Heart left ventricle (tissue), 13 donors: ENCODE measurements around the gene MAN1B1.

ENCODE experiments used
- POLR2A ChIP-seq, 2 donors: fragments of 450-650 bp; IDR thresholded peaks; one replicate each; pipeline ENCODE4 v1.6.1; 2017; ENCODE audit warnings: antibody characterized with exemption in 2 of 2, mild to moderate bottlenecking in 2 of 2, moderate library complexity in 2 of 2
- TF ChIP-seq, protein P1 (sequence below), 12 donors: fragments of 200-600 bp; sonication (generic) in 4 of 12; IDR thresholded peaks; one replicate each; pipeline versions ENCODE4 v1.5.0 to v1.8.0; 2018 to 2022; ENCODE audit warnings: antibody characterized with exemption in 12 of 12, mild to moderate bottlenecking in 5 of 12
- donor health status: ischemic (EF 13 %, LVEDD 7.1; RV severe dilation, severe dysfunction).
- donor health status: DM: no; HTN: yes; CAD: no.
- donor health status: DM: no; HTN: no; CAD: no.
- donor health status: ischemic (EF 25% LVEDD 6.9; RV normal size, moderate dysfunction).
- donor health status: ischemic (EF 25% LVEDD 5.7; RV mildly dilated, moderate dysfunction).
- donor health status: ischemic (EF 35%, LVEDD 5.7; RV mildly dilated, moderate dysfunction).
- donor health status: nonischemic (EF 11% LVEDD 7.7; RV severe dilation, severe dysfunction).
- donor health status: DM: yes; HTN: yes; CAD: no.
- donor health status: PGD.
- donor health status: ischemic (EF 29% LVEDD 5.4; RV normal size, mild dysfunction).
- donor health status: nonischemic (EF 23%, LVEDD 6.1; RV moderate dilation, normal function).

DNA sequence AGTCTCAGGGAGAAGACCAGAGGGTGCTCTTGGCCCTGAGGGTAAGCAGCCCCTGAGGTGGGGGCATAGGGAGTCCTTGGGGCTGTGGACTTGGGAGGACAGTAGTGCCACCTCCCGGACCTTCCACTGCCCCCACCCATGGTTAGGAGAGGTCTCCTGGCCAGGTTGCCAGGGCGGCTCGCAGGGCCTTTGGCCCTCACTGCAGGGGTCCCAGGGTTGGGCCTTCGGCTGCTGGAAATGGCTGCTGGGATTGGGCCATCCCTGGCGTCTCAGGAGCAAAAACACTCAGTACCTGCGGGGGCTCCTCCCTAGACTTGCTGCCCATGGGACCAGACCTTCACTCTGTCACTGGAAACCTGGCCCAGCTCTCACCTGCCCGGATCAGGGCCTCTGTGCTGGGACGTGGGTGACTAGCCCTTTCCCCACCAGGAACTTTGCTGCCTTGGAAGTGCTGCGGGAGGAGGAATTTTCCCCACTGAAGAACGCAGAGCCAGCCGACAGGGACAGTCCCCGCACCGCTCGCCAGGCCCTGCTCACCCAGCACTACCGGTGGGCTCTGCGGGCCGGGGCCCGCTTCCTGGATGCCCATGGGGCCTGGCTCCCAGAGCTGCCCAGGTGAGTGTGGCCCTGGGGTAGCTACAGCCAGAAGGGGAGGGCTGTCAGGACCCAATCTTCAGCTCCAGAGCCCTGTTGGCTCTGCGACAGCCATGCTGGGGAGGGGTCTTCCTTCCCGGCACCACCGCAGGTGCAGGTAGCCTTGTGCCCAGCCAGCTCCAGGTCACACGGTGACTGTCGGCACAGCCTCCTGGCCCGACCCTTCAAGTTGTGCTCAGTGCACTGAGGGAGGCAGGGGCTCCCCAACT, 6.3 kb upstream of the MAN1B1 start:
- TF ChIP-seq, protein P1, sequence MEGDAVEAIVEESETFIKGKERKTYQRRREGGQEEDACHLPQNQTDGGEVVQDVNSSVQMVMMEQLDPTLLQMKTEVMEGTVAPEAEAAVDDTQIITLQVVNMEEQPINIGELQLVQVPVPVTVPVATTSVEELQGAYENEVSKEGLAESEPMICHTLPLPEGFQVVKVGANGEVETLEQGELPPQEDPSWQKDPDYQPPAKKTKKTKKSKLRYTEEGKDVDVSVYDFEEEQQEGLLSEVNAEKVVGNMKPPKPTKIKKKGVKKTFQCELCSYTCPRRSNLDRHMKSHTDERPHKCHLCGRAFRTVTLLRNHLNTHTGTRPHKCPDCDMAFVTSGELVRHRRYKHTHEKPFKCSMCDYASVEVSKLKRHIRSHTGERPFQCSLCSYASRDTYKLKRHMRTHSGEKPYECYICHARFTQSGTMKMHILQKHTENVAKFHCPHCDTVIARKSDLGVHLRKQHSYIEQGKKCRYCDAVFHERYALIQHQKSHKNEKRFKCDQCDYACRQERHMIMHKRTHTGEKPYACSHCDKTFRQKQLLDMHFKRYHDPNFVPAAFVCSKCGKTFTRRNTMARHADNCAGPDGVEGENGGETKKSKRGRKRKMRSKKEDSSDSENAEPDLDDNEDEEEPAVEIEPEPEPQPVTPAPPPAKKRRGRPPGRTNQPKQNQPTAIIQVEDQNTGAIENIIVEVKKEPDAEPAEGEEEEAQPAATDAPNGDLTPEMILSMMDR (IDR thresholded peaks at IDR 0.05) = no peak
- TF ChIP-seq POLR2A (IDR thresholded peaks at IDR 0.05) = no peak
